ENCODE measurements around the gene BOD1L2. TPM values are rescaled to one million over a fixed set of nuclear protein-coding genes. Genes with fewer than 3 reads are reported as not detected.

Gene BOD1L2
- total and polyA plus RNA-seq, 11 donors = not detected

DNA sequence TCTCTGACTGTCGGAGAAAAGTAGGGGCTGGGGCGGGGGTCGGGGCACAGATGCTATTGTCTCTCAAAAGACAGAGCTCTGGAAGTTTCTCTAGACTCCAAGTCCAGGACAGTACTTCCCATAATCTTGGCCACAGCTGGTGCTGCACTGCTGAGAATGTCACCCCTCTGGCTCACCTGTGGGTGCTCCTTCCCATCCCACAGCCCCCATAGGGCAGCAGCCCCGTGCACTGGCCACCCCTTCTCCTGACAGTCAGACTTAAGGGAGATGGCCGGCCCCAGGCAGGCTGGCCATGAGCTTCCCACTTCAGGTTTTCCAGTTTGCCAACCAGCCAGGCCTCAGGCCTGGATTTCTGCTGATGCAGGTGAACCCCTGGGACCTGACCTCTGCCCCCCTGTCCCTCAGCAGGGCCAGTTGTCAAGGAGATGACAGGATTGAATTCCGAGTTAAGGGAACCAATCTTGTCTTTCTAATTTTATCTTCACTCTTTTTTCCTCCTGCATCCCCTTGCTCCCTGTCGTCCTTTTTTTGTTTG lies 30.2 kb upstream of the BOD1L2 start:
- Histone ChIP-seq H3K9me3 (no peaks in the 10 kb centered on the region), H3K4me1 (peaks cover 0 to 2% (median 0%) of the 10 kb centered on the region in 12 donors), H3K27me3 (peaks cover 0 to 21% (median 3%) of the 10 kb centered on the region in 9 donors), H3K4me3 (no peak overlapping the region), H3K36me3 (no peaks in the 10 kb centered on the region), H3K27ac (no peak overlapping the region)
- intact Hi-C loops (cut with DNase I) = no loop called here
- 39 to 62% (median 51%) methylated on average over 4 to 7 of the region's 7 CpGs for WGBS, 4 donors
- DNase-seq (no peak), ATAC-seq (no peak)
- no peak for TF ChIP-seq POLR2A (IDR thresholded peaks at IDR 0.05)

DNA sequence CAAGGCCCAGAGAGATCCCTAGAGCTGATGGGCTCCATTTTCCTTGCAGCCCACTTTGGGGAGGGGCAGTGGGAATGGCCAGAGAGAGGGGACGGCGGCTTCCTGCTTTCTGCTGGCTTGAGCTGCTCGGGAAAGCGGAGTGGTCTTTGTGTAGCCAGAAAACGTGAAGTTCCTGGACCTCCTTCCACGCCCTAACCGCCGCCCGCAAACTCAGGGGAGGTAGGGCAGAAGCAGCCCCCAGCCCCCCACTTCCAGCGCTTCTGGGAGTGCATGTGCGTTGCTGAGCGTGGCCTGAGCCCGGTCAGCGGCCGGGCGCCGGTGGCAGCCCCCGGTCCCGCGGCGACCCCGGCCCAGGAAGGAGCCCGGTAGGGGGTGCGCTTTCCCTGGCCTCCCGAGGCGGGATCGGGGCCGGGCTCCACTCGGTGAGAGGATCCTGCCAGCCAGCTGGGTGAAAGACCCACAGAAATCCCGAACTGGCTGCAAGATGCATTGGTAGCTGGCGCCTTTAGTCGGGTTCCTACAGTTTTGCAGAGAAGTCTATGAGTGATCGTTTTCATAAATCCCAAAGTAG lies 25.3 kb upstream of the BOD1L2 start:
- 3 to 7% (median 7%) methylated on average over 21 to 33 of the region's 33 CpGs for WGBS, 4 donors
- no peaks in the 10 kb centered on the region for H3K36me3 ChIP-seq
- no peak for TF ChIP-seq POLR2A (IDR thresholded peaks at IDR 0.05)
- no peak for TF ChIP-seq CTCF (IDR thresholded peaks at IDR 0.05)
- H3K9me3 ChIP-seq = no peaks in the 10 kb centered on the region
- intact Hi-C loops (cut with DNase I) = no loop called here
- H3K27me3 ChIP-seq = peaks cover 2 to 56% (median 19%) of the 10 kb centered on the region in 9 donors
- H3K4me3 ChIP-seq = peak overlapping the region in 1 of 12 donors; percentile 4
- no peak for ATAC-seq
- no peak overlapping the region for H3K27ac ChIP-seq
- DNase-seq = no peak
- H3K4me1 ChIP-seq = peaks cover 0 to 7% (median 0%) of the 10 kb centered on the region in 12 donors

DNA sequence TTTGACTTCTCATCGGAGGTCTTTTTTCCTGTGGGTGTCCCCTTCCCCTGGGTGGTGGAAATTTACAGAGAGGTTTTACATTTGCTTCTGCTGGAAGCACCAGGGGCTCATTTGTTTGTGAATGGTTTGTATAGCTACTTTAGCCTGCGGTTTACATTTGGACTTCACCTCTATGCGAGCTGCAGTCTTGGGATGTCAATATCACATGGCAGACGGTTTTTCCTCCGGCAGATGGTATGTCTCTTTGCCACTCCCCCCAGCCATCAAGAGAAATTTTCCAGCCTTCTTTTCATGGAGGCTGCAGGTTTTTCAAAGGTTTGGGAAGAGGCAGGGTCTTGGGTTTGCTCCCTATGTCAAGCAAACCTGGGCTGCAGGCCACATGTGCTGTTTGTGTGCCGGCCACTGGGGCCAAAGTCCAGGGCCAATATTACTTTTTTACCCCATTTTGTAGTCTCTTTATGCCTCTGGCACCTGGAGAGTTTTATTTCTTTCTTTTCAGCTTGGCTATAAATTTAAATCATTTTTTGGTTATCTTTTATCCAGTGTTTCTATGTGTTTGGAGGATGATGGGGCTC lies 23.9 kb upstream of the BOD1L2 start:
- Histone ChIP-seq H3K9me3 (no peaks in the 10 kb centered on the region), H3K4me1 (peaks cover 0 to 7% (median 0%) of the 10 kb centered on the region in 12 donors), H3K36me3 (no peaks in the 10 kb centered on the region), H3K4me3 (no peak overlapping the region), H3K27ac (no peak overlapping the region), H3K27me3 (peaks cover 2 to 64% (median 19%) of the 10 kb centered on the region in 9 donors)
- ATAC-seq (no peak), DNase-seq (no peak)
- intact Hi-C loops (cut with DNase I) = no loop called here
- 25 to 34% (median 29%) methylated on average over 6 of the region's 6 CpGs for WGBS, 4 donors
- TF ChIP-seq POLR2A (IDR thresholded peaks at IDR 0.05) (no peak), CTCF (IDR thresholded peaks at IDR 0.05) (no peak)

- ATAC-seq (no peak), DNase-seq (no peak)
- Histone ChIP-seq H3K4me3 (no peak overlapping the region), H3K4me1 (peaks cover 0 to 7% (median 0%) of the 10 kb centered on the region in 12 donors), H3K36me3 (no peaks in the 10 kb centered on the region), H3K27ac (no peak overlapping the region), H3K9me3 (no peaks in the 10 kb centered on the region), H3K27me3 (peaks cover 2 to 73% (median 25%) of the 10 kb centered on the region in 9 donors)
- no peak for TF ChIP-seq POLR2A (IDR thresholded peaks at IDR 0.05)
- TF ChIP-seq CTCF (IDR thresholded peaks at IDR 0.05) = no peak
- WGBS, 4 donors = 38 to 41% (median 40%) methylated on average over 5 of the region's 5 CpGs
- intact Hi-C loops (cut with DNase I) = no loop called here
These were observed 21.3 kb upstream of the BOD1L2 start for GRCh38 chr18:57125627-57126026.
